ENCODE results near the gene ACKR3.

Gene ACKR3

GRCh38 chr2:236600158-236600557, 30.5 kb downstream of the ACKR3 start:
- DNase-seq (ENCODE audit: extremely low read depth, low read depth) = no peak
- TF ChIP-seq CTCF (IDR thresholded peaks at IDR 0.05; ENCODE audit: low read depth, low read length, missing control alignments) = no peak
- H3K4me3 ChIP-seq (replicated peaks; ENCODE audit: low read depth, low read length) = no peak overlapping the region

DNA sequence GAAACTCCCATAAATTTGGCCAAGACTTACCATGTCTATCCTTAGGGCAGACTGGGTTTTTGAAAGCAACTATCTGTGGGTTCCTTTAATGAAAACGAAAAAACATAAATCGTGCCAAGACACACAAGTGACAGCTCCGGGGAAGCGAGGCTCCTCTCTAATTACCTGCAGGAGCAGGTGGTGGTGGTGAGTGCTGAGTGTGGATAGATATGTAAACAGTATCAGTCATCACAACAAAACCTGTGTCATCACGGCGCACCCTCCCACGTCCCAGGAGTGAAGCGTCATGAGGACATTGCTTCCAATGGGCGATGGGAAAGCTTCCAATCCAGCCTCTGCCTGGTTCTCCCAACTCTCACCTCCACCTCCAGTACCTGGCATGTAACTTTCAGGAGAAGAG, 31.3 kb downstream of the ACKR3 start:
- DNase-seq (ENCODE audit: extremely low read depth, low read depth) = no peak
- TF ChIP-seq CTCF (IDR thresholded peaks at IDR 0.05; ENCODE audit: low read depth, low read length, missing control alignments) = no peak
- no peak overlapping the region for H3K4me3 ChIP-seq (replicated peaks; ENCODE audit: low read depth, low read length)

DNA sequence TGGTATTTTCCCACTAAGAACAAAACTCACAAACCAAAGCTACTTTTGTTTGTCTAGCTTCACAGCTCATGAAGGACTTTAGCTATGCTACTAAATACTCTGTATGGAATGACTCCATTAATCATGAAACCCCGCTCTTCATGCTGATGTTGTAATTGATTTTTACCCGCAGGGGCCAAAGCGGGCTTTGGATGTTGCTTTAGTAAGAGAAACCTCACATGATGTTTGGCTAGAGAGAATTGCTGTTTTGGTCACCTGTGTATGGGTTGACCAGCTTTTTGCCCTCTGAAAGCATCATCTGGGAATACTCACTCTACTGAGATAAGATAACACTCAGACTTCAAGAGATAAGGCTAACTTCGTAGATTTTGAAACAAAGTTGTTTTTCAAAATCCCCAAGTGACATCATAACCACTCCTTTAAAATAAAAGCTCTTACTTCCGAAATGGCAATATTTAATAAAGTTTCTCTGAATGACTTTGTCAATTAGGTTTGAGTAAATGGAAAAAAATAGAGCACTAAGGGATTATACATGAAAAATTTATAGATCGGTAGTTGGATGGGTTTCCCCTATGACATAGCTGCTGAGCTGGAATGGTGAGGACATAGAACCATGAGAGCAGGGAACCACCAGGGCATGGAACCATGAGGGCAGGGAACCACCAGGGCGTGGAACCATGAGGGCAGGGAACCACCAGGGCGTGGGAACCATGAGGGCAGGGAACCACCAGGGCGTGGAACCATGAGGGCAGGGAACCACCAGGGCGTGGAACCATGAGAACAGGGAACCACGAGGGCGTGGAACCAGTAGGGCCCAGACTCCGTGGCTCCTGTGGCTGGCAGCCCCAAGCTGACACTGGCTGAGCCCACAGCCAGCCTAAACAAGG, 31.9 kb downstream of the ACKR3 start:
- no peak overlapping the region for H3K4me3 ChIP-seq (replicated peaks; ENCODE audit: low read depth, low read length)
- no peak for TF ChIP-seq CTCF (IDR thresholded peaks at IDR 0.05; ENCODE audit: low read depth, low read length, missing control alignments)
- DNase-seq (ENCODE audit: extremely low read depth, low read depth) = no peak

GRCh38 chr2:236602678-236603077, 33.1 kb downstream of the ACKR3 start:
- TF ChIP-seq CTCF (IDR thresholded peaks at IDR 0.05; ENCODE audit: low read depth, low read length, missing control alignments) = no peak
- DNase-seq (ENCODE audit: extremely low read depth, low read depth) = no peak
- no peak overlapping the region for H3K4me3 ChIP-seq (replicated peaks; ENCODE audit: low read depth, low read length)

DNA sequence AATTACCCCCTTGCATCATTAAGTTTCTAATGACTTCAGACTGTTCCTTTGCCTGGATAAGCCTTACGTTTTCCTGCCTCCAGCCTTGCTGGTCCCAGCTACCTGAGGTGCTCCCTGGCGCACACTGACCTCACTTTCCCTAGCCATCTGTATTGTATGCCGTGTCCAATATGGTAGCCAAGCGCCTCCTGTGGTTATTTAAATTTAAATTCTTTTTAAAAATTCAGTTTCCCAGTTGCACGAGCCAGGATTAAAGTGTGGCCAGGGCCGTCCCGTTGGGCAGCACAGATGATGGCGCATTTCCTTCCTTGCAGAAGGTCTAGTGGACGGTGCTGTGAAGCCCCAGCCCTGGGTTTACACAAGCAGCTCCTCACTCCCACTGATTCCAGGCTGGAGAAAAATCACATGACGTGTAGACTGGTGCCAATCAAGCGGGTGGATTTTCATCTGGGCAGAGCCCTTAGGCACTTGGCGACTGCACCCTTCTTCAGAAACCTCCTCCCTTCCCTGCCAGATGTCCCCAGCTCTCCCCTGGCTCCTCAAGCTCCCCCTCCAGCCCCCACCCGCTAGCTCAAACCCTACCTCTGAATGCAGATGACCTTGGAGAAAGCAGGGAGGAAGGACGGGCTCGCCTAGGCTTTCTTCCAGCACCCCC, 33.9 kb downstream of the ACKR3 start:
- no peak for TF ChIP-seq CTCF (IDR thresholded peaks at IDR 0.05; ENCODE audit: low read depth, low read length, missing control alignments)
- no peak for DNase-seq (ENCODE audit: extremely low read depth, low read depth)

DNA sequence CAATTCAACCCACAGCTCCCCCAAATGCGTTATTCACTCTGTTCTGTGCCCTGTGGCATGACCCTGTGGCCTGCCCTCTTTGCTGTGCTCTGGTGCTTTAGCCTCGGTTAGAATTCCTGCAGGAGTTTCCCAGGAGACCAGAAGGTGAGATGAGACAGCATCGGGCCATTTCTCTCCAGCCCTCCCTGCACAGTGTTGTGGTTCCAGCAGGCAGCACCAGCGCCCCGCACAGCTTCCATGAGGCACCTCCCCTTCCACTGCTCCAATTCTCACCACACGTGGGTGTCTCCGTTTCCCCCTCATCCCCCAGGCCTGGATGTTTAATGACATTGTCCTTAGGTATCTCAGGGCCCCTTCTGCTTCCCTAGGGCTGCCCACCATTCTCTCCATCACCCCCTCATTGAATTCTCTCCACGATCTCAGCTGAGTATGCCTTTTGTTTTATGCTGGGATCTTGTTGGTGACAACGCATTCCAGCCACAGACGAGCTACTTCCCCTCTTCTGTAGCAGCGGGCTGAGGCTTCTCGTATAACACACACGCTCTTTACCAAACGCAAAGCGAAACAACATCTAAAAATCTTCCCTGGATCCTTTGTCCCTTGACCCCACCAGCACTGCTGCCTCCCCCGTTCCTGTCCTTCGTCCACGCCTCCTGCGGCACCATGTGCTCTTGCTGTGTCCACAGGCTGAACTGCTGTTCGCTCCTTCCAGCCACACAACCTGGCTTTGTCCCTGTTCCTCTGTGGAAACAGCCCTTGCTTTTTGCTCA, 35.1 kb downstream of the ACKR3 start:
- DNase-seq (ENCODE audit: extremely low read depth, low read depth) = no peak
- no peak for TF ChIP-seq CTCF (IDR thresholded peaks at IDR 0.05; ENCODE audit: low read depth, low read length, missing control alignments)
- H3K4me3 ChIP-seq (replicated peaks; ENCODE audit: low read depth, low read length) = no peak overlapping the region

More for the DNA sequence above, 33.9 kb downstream of the ACKR3 start:
- H3K4me3 ChIP-seq (replicated peaks; ENCODE audit: low read depth, low read length) = no peak overlapping the region
